Body of pancreas (tissue), 4 donors: Measurements from ENCODE around the gene SLC9A3.

Experiments
- CTCF ChIP-seq, 7 experiments: fragments of 450-650 bp in 4 of 7; fragments of 200-600 bp in 3 of 7; sonication (generic) in 3 of 7; IDR thresholded peaks; one replicate each; pipeline ENCODE4 v1.5.1; 2016 to 2019; ENCODE audit warnings: antibody characterized with exemption in 7 of 7
- POLR2A ChIP-seq, 3 donors: fragments of 450-650 bp; IDR thresholded peaks; one replicate each; pipeline ENCODE4 v1.6.1; 2016; ENCODE audit warnings: antibody characterized with exemption in 3 of 3, mild to moderate bottlenecking in 2 of 3

GRCh38 chr5:482021-482420, 42.2 kb downstream of the SLC9A3 start:
- TF ChIP-seq CTCF (IDR thresholded peaks at IDR 0.05) (no peak), POLR2A (IDR thresholded peaks at IDR 0.05) (no peak)
